Large intestine (tissue), 3 donors: ENCODE measurements around the gene CNTNAP2. TPM values are rescaled to one million over a fixed set of nuclear protein-coding genes. Genes with fewer than 3 reads are reported as not detected.

Source experiments
- DNase-seq, 2 donors: peaks; one replicate each; pipeline versions ENCODE4 v3.0.0 to v3.0.0-alpha.2; 2013
- H3K27ac ChIP-seq: one replicate; pipeline ENCODE4 v1.5.1; 2013; ENCODE audit warnings: low read length
- H3K27me3 ChIP-seq: 2 replicates; pipeline ENCODE4 v1.6.1; 2013; ENCODE audit warnings: low read length; ENCODE audit not compliant: control insufficient read depth, insufficient read depth
- H3K36me3 ChIP-seq: 2 replicates; pipeline ENCODE4 v1.6.1; 2013; ENCODE audit warnings: low read length; ENCODE audit not compliant: control insufficient read depth, insufficient read depth
- H3K4me1 ChIP-seq: one replicate; pipeline ENCODE4 v1.6.1; 2013; ENCODE audit warnings: low read length; ENCODE audit not compliant: control insufficient read depth, insufficient read depth
- H3K4me3 ChIP-seq: one replicate; pipeline ENCODE4 v1.5.1; 2013; ENCODE audit warnings: low read length
- H3K9me3 ChIP-seq: one replicate; pipeline ENCODE4 v1.6.1; 2013; ENCODE audit warnings: mild to moderate bottlenecking, low read depth, low read length, moderate library complexity; ENCODE audit not compliant: control insufficient read depth
- WGBS: methylation state at CpG from one replicate; pipeline ENCODE4 v1.1.5; 2013; ENCODE audit warnings: low lambda C conversion rate; ENCODE audit not compliant: insufficient coverage; 5-methylcytosine and 5-hydroxymethylcytosine counted together
- polyA plus RNA-seq: library from polyadenylated mRNA; unstranded; fragments of 120-200 nt; gene quantifications from one replicate; pipeline ENCODE4 v1.2.1, GENCODE V29; 2013

Gene CNTNAP2
- polyA plus RNA-seq, 1 donor, result 12.9 TPM

DNA sequence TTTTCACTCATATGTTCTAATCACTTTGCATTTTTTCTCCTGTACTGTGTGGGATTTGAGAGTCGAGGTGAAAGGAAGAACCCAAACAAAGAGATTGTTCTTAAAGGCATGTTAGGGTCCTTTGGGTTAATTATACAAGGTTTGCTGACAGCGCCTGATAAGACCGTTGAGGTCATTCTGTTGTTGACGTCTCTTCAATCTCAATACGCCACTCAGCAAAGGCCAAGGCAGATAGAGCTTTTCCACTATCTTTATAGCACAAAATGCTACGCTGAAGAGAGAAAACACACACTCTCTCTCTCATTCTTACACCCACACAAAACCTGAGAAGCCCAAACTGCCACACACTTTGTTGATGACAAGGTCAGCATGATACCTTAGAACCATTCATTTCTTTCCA is 228.7 kb downstream of the CNTNAP2 start:
- no peak overlapping the region for H3K27ac ChIP-seq
- no peaks in the 10 kb centered on the region for H3K9me3 ChIP-seq
- H3K27me3 ChIP-seq, result no peaks in the 10 kb centered on the region
- no peak overlapping the region for H3K4me3 ChIP-seq
- DNase-seq, result no peak
- no peaks in the 10 kb centered on the region for H3K36me3 ChIP-seq
- no peaks in the 10 kb centered on the region for H3K4me1 ChIP-seq
- no CpG with 5 or more reads among the region's 6 CpGs for WGBS

DNA sequence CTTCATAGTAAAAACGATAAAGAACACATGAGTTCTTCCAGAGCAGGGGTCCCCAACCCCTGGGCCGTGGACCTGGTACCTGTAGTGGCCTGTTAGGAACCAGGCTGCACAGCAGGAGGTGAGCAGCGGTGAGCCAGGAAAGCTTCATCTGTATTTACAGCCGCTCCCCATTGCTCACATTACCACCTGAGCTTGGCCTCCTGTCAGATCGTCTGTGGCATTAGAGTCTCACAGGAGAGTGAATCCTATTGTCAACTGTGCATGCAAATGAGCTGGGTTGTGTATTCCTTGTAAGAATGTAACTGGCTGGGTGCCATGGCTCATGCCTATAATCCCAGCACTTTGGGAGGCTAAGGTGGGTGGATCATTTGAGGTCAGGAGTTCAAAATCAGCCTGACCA is 229.5 kb downstream of the CNTNAP2 start:
- no CpG with 5 or more reads among the region's 5 CpGs for WGBS
- H3K4me3 ChIP-seq, result no peak overlapping the region
- no peak for DNase-seq
- no peaks in the 10 kb centered on the region for H3K27me3 ChIP-seq
- no peaks in the 10 kb centered on the region for H3K4me1 ChIP-seq
- H3K27ac ChIP-seq, result no peak overlapping the region
- no peaks in the 10 kb centered on the region for H3K9me3 ChIP-seq
- H3K36me3 ChIP-seq, result no peaks in the 10 kb centered on the region

DNA sequence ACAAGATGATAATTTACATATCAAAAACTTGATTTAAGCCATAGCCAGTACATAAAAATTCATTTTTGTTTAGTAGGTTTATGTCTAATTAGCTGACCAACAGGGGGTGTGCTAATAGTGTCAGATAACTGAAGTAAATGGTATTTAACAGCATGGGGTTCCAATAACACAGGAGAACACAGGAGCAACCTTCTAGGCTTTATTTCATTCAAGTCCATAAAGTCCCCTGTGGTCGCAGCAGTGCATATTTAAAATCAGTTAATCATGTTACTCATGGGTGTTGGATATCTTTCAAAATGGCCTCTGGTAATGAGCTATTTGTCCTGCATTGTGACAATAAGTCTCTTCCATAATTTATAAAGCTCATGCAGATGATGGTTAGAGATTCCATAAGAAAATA is 238.6 kb downstream of the CNTNAP2 start:
- no peaks in the 10 kb centered on the region for H3K36me3 ChIP-seq
- no peak overlapping the region for H3K4me3 ChIP-seq
- WGBS, result no CpG with 5 or more reads among the region's 1 CpG
- H3K4me1 ChIP-seq, result no peaks in the 10 kb centered on the region
- no peaks in the 10 kb centered on the region for H3K9me3 ChIP-seq
- H3K27me3 ChIP-seq, result no peaks in the 10 kb centered on the region
- no peak for DNase-seq
- no peak overlapping the region for H3K27ac ChIP-seq

DNA sequence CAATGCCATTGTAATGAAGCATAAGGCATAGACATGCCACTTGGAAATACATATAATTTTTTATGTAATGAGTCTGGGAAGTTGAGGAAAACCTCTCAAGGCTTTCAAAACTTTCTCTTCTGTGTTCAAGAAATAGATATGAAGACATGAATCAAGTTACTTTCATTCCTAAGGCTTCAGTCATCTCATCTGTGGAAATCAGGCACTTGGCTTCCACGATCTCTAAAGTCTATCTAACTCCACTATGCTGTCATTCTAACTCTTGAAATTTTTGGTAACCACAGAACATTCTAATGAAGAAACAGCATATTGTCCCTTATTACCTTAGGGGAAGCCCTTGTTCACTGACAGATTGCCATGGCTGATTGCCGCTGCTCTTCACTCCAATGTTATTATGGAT is 242.6 kb downstream of the CNTNAP2 start:
- Histone ChIP-seq H3K9me3 (no peaks in the 10 kb centered on the region), H3K4me3 (no peak overlapping the region), H3K36me3 (no peaks in the 10 kb centered on the region), H3K27ac (no peak overlapping the region), H3K4me1 (no peaks in the 10 kb centered on the region), H3K27me3 (no peaks in the 10 kb centered on the region)
- WGBS, result no CpG with 5 or more reads among the region's 2 CpGs
- DNase-seq, result no peak

DNA sequence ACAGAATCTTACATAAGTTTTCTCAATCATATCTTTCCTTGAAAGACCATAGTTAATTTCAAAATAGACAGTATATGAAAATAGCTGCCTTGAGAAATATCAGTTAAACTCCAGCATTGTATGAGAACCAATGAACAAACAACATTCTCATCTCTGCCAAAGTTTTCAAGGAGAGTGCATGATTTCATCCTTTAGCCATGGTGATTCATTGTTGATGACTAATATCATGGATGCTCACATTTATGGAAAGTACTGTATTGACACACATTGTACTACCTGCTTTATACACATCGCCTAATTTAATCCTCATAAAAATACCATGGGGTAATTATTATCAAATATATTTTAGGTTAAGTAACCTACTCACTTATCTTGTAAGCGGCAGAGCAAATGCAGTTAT is 250.3 kb downstream of the CNTNAP2 start:
- 83% methylated on average over 1 of the region's 2 CpGs for WGBS
- DNase-seq, result no peak

DNA sequence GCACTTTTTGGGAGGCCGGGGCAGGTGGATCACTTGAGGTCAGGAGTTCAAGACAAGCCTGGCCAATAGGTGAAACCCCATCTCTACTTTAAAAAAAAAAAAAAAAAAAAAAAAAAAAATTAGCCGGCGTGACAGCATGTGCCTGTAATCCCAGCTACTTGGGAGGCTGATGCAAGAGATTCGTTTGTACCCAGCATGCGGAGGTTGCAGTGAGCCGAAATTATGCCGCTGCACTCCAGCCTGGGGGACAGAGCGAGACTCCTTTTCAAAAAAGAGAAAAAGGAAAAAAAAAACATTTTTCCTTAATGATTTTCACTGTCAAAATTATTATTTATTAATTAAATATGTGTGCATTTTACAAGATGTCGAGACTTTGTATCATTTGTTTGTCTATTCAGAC is 253.6 kb downstream of the CNTNAP2 start:
- Histone ChIP-seq H3K27me3 (no peaks in the 10 kb centered on the region), H3K9me3 (no peaks in the 10 kb centered on the region), H3K36me3 (no peaks in the 10 kb centered on the region), H3K27ac (no peak overlapping the region), H3K4me3 (no peak overlapping the region), H3K4me1 (no peaks in the 10 kb centered on the region)
- WGBS, result 100% methylated on average over 2 of the region's 9 CpGs
- DNase-seq, result no peak

More for the DNA sequence above, 250.3 kb downstream of the CNTNAP2 start:
- Histone ChIP-seq H3K4me1 (no peaks in the 10 kb centered on the region), H3K36me3 (no peaks in the 10 kb centered on the region), H3K4me3 (no peak overlapping the region), H3K27me3 (no peaks in the 10 kb centered on the region), H3K9me3 (no peaks in the 10 kb centered on the region), H3K27ac (no peak overlapping the region)

DNA sequence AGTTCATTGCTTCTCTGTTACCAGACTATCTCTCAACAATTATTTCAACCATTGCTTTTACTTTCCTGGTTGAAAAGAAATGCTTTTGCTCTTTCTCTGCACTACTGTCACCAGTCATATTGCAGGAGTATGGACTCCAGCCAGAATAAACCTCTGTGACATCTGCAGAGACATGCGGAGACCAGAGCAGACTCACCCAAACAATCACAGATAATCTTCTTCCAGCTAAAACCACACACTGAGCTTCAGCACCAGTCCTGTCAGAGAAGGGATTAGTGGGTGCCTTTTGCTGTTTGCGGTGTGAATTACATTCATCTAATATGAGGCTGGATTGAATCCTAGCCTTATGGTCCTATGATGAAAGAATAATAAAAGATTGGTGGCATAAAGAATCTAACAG is 258.6 kb downstream of the CNTNAP2 start:
- Histone ChIP-seq H3K4me1 (no peaks in the 10 kb centered on the region), H3K27me3 (no peaks in the 10 kb centered on the region), H3K4me3 (no peak overlapping the region), H3K27ac (no peak overlapping the region), H3K36me3 (no peaks in the 10 kb centered on the region), H3K9me3 (no peaks in the 10 kb centered on the region)
- DNase-seq, result no peak
- WGBS, result no CpG with 5 or more reads among the region's 2 CpGs

DNA sequence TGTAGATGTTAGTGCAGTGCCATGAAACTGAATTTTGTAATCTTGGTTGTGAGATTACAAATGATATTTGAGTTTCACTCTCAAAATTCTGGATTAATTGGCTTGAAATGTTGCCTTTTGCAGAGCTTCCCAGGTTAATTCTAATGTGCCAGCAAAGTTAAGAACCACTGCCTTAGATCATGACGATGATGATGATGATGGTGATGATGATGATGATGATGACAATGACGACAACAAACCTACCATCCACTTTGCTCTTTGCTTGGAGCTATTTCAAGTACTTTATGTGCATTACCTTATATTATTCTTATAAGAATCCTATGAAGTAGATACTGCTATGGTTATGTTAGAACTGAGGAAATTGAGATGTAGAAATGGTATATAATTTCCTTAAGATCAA is 261.6 kb downstream of the CNTNAP2 start:
- Histone ChIP-seq H3K9me3 (no peaks in the 10 kb centered on the region), H3K27ac (no peak overlapping the region), H3K4me1 (no peaks in the 10 kb centered on the region), H3K36me3 (no peaks in the 10 kb centered on the region), H3K27me3 (no peaks in the 10 kb centered on the region), H3K4me3 (no peak overlapping the region)
- WGBS, result no CpG with 5 or more reads among the region's 2 CpGs
- no peak for DNase-seq

DNA sequence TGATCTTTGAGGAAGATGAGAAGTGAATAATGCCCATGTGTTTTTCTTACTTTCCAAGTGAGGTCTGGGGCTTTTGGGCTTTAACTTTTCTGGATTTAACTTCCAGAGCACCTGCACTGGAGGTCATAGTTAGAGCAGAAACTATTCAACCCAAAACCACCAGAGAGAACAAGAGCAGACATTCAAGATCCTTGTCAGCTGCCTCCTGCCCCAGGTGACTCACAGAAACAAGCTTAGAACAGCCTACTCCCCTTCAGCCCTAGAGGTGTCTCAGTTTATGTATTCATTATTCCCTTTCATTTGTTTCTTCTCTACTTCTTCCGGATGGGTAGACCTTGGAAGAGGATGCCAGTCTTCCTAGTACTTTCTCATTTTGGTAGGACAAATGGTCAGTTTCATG is 270.5 kb downstream of the CNTNAP2 start:
- Histone ChIP-seq H3K9me3 (no peaks in the 10 kb centered on the region), H3K4me3 (no peak overlapping the region), H3K36me3 (no peaks in the 10 kb centered on the region), H3K27me3 (no peaks in the 10 kb centered on the region), H3K4me1 (no peaks in the 10 kb centered on the region), H3K27ac (no peak overlapping the region)
- DNase-seq, result no peak
- WGBS, result no CpG with 5 or more reads among the region's 1 CpG

DNA sequence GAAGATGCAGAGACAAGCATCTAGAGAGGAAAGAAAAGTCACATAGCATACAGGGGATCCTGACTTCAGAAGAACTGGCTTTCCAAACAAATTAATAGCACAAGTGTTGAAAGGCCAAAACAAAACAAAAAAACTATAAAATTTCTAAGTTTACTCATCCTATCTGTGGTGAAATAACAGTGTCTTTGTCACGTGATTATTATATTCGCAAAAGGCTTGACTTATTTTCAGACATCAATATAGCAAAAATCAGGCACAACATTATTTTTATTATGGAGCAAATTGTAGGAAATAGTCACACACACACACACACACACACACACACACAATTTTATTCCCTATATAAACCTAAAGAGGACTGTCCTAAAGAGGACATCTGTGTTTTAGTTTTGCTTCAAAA is 272.3 kb downstream of the CNTNAP2 start:
- Histone ChIP-seq H3K27ac (no peak overlapping the region), H3K4me1 (no peaks in the 10 kb centered on the region), H3K4me3 (no peak overlapping the region), H3K9me3 (no peaks in the 10 kb centered on the region), H3K27me3 (no peaks in the 10 kb centered on the region), H3K36me3 (no peaks in the 10 kb centered on the region)
- 80% methylated on average over 1 of the region's 2 CpGs for WGBS
- no peak for DNase-seq

DNA sequence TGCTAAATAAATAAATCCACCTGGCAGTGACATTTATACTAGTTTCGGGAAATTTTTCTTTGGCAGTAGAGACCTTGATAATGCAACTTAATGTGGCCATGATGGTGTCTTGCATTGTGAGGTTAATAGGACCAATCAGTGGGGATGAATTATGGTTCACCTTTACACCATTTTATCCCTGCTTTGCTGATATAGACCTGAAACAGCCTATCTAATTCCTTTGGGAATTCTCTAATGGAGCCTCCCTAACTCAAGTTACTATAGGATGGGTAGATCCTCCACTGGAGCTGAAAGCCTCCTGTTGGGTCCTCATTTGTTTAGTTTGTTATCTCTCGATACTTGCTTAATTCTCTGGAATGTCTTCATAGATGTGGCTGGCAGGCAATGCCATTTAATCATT is 276.7 kb downstream of the CNTNAP2 start:
- DNase-seq, result no peak
- Histone ChIP-seq H3K9me3 (no peaks in the 10 kb centered on the region), H3K4me1 (no peaks in the 10 kb centered on the region), H3K27me3 (no peaks in the 10 kb centered on the region), H3K4me3 (no peak overlapping the region), H3K36me3 (no peaks in the 10 kb centered on the region), H3K27ac (no peak overlapping the region)
- no CpG with 5 or more reads among the region's 2 CpGs for WGBS
